ENCODE measurements around the gene ZNF813. TPM values are rescaled to one million over a fixed set of nuclear protein-coding genes. Genes with fewer than 3 reads are reported as not detected.
A peak's percentile ranks its signal among the peaks of the same experiment; 100 is the strongest.
"Not testable (repeated sequence)": the region's sequence is repeated elsewhere in the genome, so short reads cannot be mapped to it uniquely, and the experiment has no call there.

ZNF813 gene
- polyA plus RNA-seq, 1 donor from 2014 or later = 1.9 TPM

- Histone ChIP-seq H3K27ac (ENCODE audit: low read length) (no peak overlapping the region), H2AFZ (ENCODE audit: low read depth, low read length) (peak overlapping the region; percentile 41), H4K20me1 (ENCODE audit: insufficient read depth) (no peaks in the 10 kb centered on the region), H3K9ac (ENCODE audit: low read length) (peak overlapping the region; percentile 66), H3K4me2 (ENCODE audit: low read length) (peak overlapping the region; percentile 59), H3F3A (ENCODE audit: insufficient read depth, low read length, poor library complexity, severe bottlenecking) (no peaks in the 10 kb centered on the region), H3K9me2 (ENCODE audit: insufficient read depth, low read length) (no peaks in the 10 kb centered on the region), H3K79me2 (replicated peaks; ENCODE audit: insufficient read depth, low read length) (no peaks in the 10 kb centered on the region), H3K9me3 (ENCODE audit: low read length) (no peaks in the 10 kb centered on the region), H3K36me3 (ENCODE audit: insufficient read depth, low read length) (no peaks in the 10 kb centered on the region), H3K4me3 (ENCODE audit: low read length) (peak overlapping the region; percentile 78), H3K27me3 (ENCODE audit: insufficient read depth, low read depth, low read length) (no peaks in the 10 kb centered on the region)
- TF ChIP-seq RAD21 (conservative IDR thresholded peaks at IDR 0.05) = no peak
- TF ChIP-seq REST (IDR thresholded peaks at IDR 0.05; ENCODE audit: borderline replicate concordance) = no peak
- no peak for TF ChIP-seq TAF1 (IDR thresholded peaks at IDR 0.05; ENCODE audit: low read depth)
- no peak for TF ChIP-seq POLR2AphosphoS5 (IDR thresholded peaks at IDR 0.05)
- TF ChIP-seq SMC3 (conservative IDR thresholded peaks at IDR 0.05; ENCODE audit: poor library complexity) = no peak
- no peak for TF ChIP-seq EP300 (conservative IDR thresholded peaks at IDR 0.05; ENCODE audit: poor library complexity, severe bottlenecking)
- no peak for TF ChIP-seq CTCF (IDR thresholded peaks at IDR 0.05; ENCODE audit: poor library complexity, severe bottlenecking)
- no peak for TF ChIP-seq EZH2 (IDR thresholded peaks at IDR 0.05; ENCODE audit: borderline replicate concordance, insufficient read depth, low read length, poor library complexity, severe bottlenecking)
- TF ChIP-seq MXI1 (conservative IDR thresholded peaks at IDR 0.05; ENCODE audit: poor library complexity, severe bottlenecking) = no peak
These were observed 35.4 kb upstream of the ZNF813 start for GRCh38 chr19:53432088-53432661.

DNA sequence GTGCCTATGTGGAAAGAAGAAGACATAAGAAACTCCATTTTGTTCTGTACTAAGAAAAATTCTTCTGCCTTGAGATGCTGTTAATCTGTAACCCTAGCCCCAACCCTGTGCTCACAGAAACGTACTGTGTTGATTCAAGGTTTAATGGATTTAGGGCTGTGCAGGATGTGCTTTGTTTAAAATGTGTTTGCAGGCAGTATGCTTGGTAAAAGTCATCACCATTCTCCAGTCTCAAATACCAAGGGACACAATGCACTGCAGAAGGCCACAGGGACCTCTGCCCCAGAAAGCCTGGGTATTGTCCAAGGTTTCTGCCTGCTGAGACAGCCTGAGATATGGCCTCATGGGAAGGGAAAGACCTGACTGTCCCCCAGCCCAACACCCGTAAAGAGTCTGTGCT, 23.7 kb upstream of the ZNF813 start:
- not testable (repeated sequence) for H3K9me2 ChIP-seq (ENCODE audit: insufficient read depth, low read length); H3K4me3 ChIP-seq (ENCODE audit: low read length); H3K36me3 ChIP-seq (ENCODE audit: insufficient read depth, low read length); H3K9me3 ChIP-seq (ENCODE audit: low read length); H3K27ac ChIP-seq (ENCODE audit: low read length); H2AFZ ChIP-seq (ENCODE audit: low read depth, low read length); H4K20me1 ChIP-seq (ENCODE audit: insufficient read depth); H3F3A ChIP-seq (ENCODE audit: insufficient read depth, low read length, poor library complexity, severe bottlenecking); H3K27me3 ChIP-seq (ENCODE audit: insufficient read depth, low read depth, low read length); H3K4me2 ChIP-seq (ENCODE audit: low read length); H3K79me2 ChIP-seq (replicated peaks; ENCODE audit: insufficient read depth, low read length); H3K9ac ChIP-seq (ENCODE audit: low read length)

DNA sequence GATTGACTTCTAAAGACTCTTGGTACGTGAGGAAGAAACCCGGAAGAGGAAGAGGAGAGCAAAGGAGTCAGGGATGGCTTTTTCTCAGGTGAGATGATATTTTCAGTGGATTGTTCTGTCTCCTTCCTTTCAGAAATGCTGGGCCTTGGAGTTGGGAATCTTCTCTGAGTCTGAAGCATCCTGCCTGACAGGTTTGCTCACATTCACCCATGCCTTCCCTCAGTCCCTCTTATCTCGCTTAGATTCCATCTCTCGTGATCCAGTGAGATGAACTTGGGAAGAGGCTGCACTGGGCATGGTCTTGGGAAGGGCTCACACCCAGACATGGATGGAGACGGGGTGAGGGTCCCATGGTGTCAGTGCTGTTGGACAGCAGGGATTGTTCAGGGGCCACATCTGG, 20.3 kb upstream of the ZNF813 start:
- H3K79me2 ChIP-seq (replicated peaks; ENCODE audit: insufficient read depth, low read length); H3K27me3 ChIP-seq (ENCODE audit: insufficient read depth, low read depth, low read length): not testable (repeated sequence)

More for the DNA sequence above, 20.3 kb upstream of the ZNF813 start:
- H3K27ac ChIP-seq (ENCODE audit: low read length); H3K4me2 ChIP-seq (ENCODE audit: low read length); H3K9ac ChIP-seq (ENCODE audit: low read length); H3K9me3 ChIP-seq (ENCODE audit: low read length); H3K4me3 ChIP-seq (ENCODE audit: low read length); H3K36me3 ChIP-seq (ENCODE audit: insufficient read depth, low read length); H4K20me1 ChIP-seq (ENCODE audit: insufficient read depth); H3K9me2 ChIP-seq (ENCODE audit: insufficient read depth, low read length); H3F3A ChIP-seq (ENCODE audit: insufficient read depth, low read length, poor library complexity, severe bottlenecking); H2AFZ ChIP-seq (ENCODE audit: low read depth, low read length): not testable (repeated sequence)
